CD14-positive monocyte (primary cell): ENCODE measurements around the gene NKAIN2. TPM values are rescaled to one million over a fixed set of nuclear protein-coding genes. Genes with fewer than 3 reads are reported as not detected.
"Not testable (repeated sequence)": the region's sequence is repeated elsewhere in the genome, so short reads cannot be mapped to it uniquely, and the experiment has no call there.

ENCODE experiments used
- DNase-seq, 3 donors: peaks; one replicate each; pipeline ENCODE4 v3.0.0-alpha.2; 2011 to 2022
- H2AFZ ChIP-seq: 2 replicates; pipeline ENCODE4 v1.6.0; 2012; ENCODE audit warnings: mild to moderate bottlenecking, low read depth, low read length, inconsistent platforms; ENCODE audit not compliant: insufficient read depth, poor library complexity, severe bottlenecking
- H3K27ac ChIP-seq, 2 donors: 1 replicate in 1 of 2; 2 replicates in 1 of 2; pipeline ENCODE4 v1.5.1; 2012 to 2013; ENCODE audit warnings: low read length in 2 of 2, control low read depth in 1 of 2, inconsistent platforms in 1 of 2, low read depth in 1 of 2, mild to moderate bottlenecking in 1 of 2
- H3K27me3 ChIP-seq, 2 donors: one replicate each; pipeline versions ENCODE4 v1.6.0 to v1.6.1; 2011 to 2013; ENCODE audit warnings: low read length in 2 of 2; ENCODE audit not compliant: control insufficient read depth in 2 of 2, insufficient read depth in 2 of 2
- H3K36me3 ChIP-seq, 2 donors: replicated peaks in 1 of 2; 1 replicate in 1 of 2; 2 replicates in 1 of 2; pipeline versions ENCODE4 v1.5.1 to v1.6.1; 2012 to 2013; ENCODE audit warnings: low read length in 2 of 2, control low read depth in 1 of 2, inconsistent platforms in 1 of 2, mild to moderate bottlenecking in 1 of 2; ENCODE audit not compliant: insufficient read depth in 2 of 2, control insufficient read depth in 1 of 2
- H3K4me1 ChIP-seq, 2 donors: 1 replicate in 1 of 2; 2 replicates in 1 of 2; pipeline versions ENCODE4 v1.5.1 to v1.6.1; 2012 to 2013; ENCODE audit warnings: low read length in 2 of 2, control low read depth in 1 of 2, inconsistent platforms in 1 of 2, mild to moderate bottlenecking in 1 of 2, moderate library complexity in 1 of 2; ENCODE audit not compliant: insufficient read depth in 2 of 2, control insufficient read depth in 1 of 2
- H3K4me2 ChIP-seq: replicated peaks from 2 replicates; pipeline ENCODE3; 2012; ENCODE audit warnings: low read length, moderate library complexity, mild to moderate bottlenecking; ENCODE audit not compliant: poor library complexity, severe bottlenecking; ENCODE audit errors: extremely low read depth
- H3K4me3 ChIP-seq, 3 experiments: fragments of 200-600 bp in 1 of 3; sonication (generic) in 1 of 3; replicated peaks in 1 of 3; 1 replicate in 2 of 3; 2 replicates in 1 of 3; pipeline ENCODE4 v1.5.1; 2011 to 2013; ENCODE audit warnings: low read length in 3 of 3, mild to moderate bottlenecking in 3 of 3, control low read depth in 2 of 3, low read depth in 2 of 3, inconsistent platforms in 1 of 3, moderate library complexity in 1 of 3
- H3K79me2 ChIP-seq: 2 replicates; pipeline ENCODE4 v1.6.0; 2012; ENCODE audit warnings: mild to moderate bottlenecking, control low read depth, inconsistent platforms, low read length, moderate library complexity; ENCODE audit not compliant: insufficient read depth
- H3K9ac ChIP-seq: 2 replicates; pipeline ENCODE4 v1.6.0; 2017; ENCODE audit warnings: low read length, mild to moderate bottlenecking; ENCODE audit not compliant: insufficient read depth, poor library complexity, severe bottlenecking
- H3K9me3 ChIP-seq, 2 donors: replicated peaks in 1 of 2; 1 replicate in 1 of 2; 2 replicates in 1 of 2; pipeline versions ENCODE4 v1.5.1 to v1.6.1; 2012 to 2013; ENCODE audit warnings: low read length in 2 of 2, control low read depth in 1 of 2; ENCODE audit not compliant: control insufficient read depth in 1 of 2, insufficient read depth in 1 of 2
- H4K20me1 ChIP-seq: 2 replicates; pipeline ENCODE4 v1.6.0; 2012; ENCODE audit warnings: mild to moderate bottlenecking, low read length, control low read depth, moderate library complexity; ENCODE audit not compliant: insufficient read depth
- H3K27ac Mint-ChIP-seq, 7 donors: one replicate each; pipeline ENCODE4 v1.8.0; 2020; ENCODE audit warnings: mild to moderate bottlenecking in 7 of 7, mixed read lengths in 7 of 7, moderate library complexity in 6 of 7, inconsistent platforms in 2 of 7
- H3K27me3 Mint-ChIP-seq, 3 donors: one replicate each; pipeline ENCODE4 v1.8.0; 2021 to 2022; ENCODE audit warnings: low read depth in 3 of 3, mild to moderate bottlenecking in 3 of 3, mixed read lengths in 3 of 3, moderate library complexity in 3 of 3, inconsistent platforms in 1 of 3
- H3K36me3 Mint-ChIP-seq, 2 donors: one replicate each; pipeline ENCODE4 v1.8.0; 2020; ENCODE audit warnings: mixed read lengths in 2 of 2, inconsistent platforms in 1 of 2, mild to moderate bottlenecking in 1 of 2
- H3K4me1 Mint-ChIP-seq: one replicate; pipeline ENCODE4 v1.8.0; 2020; ENCODE audit warnings: mild to moderate bottlenecking, mixed read lengths
- H3K4me3 Mint-ChIP-seq, 2 donors: one replicate each; pipeline ENCODE4 v1.8.0; 2020; ENCODE audit warnings: mild to moderate bottlenecking in 2 of 2, mixed read lengths in 2 of 2, moderate library complexity in 1 of 2
- H3K9me3 Mint-ChIP-seq, 7 donors: one replicate each; pipeline ENCODE4 v1.8.0; 2020 to 2022; ENCODE audit warnings: mixed read lengths in 7 of 7, mild to moderate bottlenecking in 6 of 7, moderate library complexity in 6 of 7, inconsistent platforms in 2 of 7
- WGBS: methylation state at CpG from one replicate; pipeline ENCODE4 v1.1.5; 2013; ENCODE audit warnings: missing lambda C conversion rate; ENCODE audit not compliant: insufficient coverage; 5-methylcytosine and 5-hydroxymethylcytosine counted together
- intact Hi-C, 2 donors: fragments of 100-400 bp; cut with micrococcal nuclease; formaldehyde crosslinking; loops; one replicate each; pipeline versions ENCODE4 v1.15.0 to v1.15.1; 2023
- polyA plus RNA-seq, 3 donors: library from polyadenylated mRNA; depleted of rRNA in 1 of 3; unstranded in 2 of 3; stranded (reverse) in 1 of 3; fragments of 300-500 nt in 2 of 3; fragments of >200 nt in 1 of 3; fragmentation: Illumina TruSeq in 2 of 3; gene quantifications; 1 replicate in 2 of 3; 2 replicates in 1 of 3; pipeline ENCODE4 v1.2.3, GENCODE V29; 2012 to 2021
- TF ChIP-seq, protein P1 (sequence below): fragments of 200-600 bp; IDR thresholded peaks from one replicate; pipeline ENCODE4 v1.8.0; 2022; ENCODE audit warnings: antibody characterized with exemption, mild to moderate bottlenecking

NKAIN2 gene
- polyA plus RNA-seq, 3 donors, result not detected

DNA sequence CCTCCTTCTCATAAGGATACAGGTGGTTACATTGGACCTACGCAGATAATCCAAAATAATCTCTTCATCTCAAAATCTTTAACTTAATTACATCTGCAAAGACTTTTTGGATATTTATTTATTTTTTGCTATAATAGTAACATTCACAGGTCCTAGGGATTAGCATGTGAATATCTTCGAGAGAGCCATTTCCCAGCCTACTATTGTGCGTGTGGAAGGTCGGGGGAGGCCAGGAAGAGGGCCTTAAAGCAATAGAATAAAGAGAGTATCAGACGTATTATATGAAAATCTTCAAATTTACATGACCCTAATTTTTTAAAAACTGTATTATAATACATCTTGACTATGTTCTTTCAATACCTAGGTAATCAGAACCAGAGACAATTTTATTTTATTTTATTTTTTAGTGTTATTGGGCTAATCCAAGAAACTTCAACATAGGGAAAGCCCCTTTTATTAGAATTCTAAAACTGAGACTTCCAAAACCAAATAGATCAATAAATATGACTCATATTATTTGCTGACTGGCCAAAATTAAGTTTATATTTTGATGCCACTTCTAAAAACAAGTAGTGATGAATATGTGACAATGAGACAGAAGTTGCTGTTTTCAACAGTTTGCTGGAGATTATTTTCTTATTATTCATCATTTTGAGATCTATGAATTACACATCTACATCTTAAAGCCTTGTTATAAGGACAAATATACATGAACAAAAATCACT lies 536.1 kb downstream of the NKAIN2 start:
- Mint-ChIP-seq H3K4me1 (no peaks in the 10 kb centered on the region), H3K36me3 (no peaks in the 10 kb centered on the region), H3K27ac (no peak overlapping the region), H3K4me3 (no peak overlapping the region), H3K27me3 (no peaks in the 10 kb centered on the region), H3K9me3 (peaks cover 0 to 5% (median 0%) of the 10 kb centered on the region in 7 donors)
- Histone ChIP-seq H3K4me3 (no peak overlapping the region), H3K9ac (no peak overlapping the region), H4K20me1 (no peaks in the 10 kb centered on the region), H2AFZ (no peak overlapping the region), H3K4me2 (no peak overlapping the region), H3K9me3 (no peaks in the 10 kb centered on the region), H3K79me2 (no peaks in the 10 kb centered on the region), H3K36me3 (no peaks in the 10 kb centered on the region), H3K27me3 (no peaks in the 10 kb centered on the region), H3K4me1 (no peaks in the 10 kb centered on the region), H3K27ac (no peak overlapping the region)
- intact Hi-C loops, result no loop called here
- TF ChIP-seq, protein P1, sequence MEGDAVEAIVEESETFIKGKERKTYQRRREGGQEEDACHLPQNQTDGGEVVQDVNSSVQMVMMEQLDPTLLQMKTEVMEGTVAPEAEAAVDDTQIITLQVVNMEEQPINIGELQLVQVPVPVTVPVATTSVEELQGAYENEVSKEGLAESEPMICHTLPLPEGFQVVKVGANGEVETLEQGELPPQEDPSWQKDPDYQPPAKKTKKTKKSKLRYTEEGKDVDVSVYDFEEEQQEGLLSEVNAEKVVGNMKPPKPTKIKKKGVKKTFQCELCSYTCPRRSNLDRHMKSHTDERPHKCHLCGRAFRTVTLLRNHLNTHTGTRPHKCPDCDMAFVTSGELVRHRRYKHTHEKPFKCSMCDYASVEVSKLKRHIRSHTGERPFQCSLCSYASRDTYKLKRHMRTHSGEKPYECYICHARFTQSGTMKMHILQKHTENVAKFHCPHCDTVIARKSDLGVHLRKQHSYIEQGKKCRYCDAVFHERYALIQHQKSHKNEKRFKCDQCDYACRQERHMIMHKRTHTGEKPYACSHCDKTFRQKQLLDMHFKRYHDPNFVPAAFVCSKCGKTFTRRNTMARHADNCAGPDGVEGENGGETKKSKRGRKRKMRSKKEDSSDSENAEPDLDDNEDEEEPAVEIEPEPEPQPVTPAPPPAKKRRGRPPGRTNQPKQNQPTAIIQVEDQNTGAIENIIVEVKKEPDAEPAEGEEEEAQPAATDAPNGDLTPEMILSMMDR, result no peak
- no CpG with 5 or more reads among the region's 5 CpGs for WGBS
- DNase-seq, result no peak

DNA sequence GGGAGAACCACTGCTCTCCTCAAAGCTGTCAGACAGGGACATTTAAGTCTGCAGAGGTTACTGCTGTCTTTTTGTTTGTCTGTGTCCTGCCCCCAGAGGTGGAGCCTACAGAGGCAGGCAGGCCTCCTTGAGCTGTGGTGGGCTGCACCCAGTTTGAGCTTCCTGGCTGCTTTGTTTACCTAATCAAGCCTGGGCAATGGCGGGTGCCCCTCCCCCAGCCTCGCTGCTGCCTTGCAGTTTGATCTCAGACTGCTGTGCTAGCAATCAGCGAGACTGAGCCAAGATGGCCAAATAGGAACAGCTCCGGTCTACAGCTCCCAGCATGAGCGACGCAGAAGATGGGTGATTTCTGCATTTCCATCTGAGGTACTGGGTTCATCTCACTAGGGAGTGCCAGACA lies 544.7 kb downstream of the NKAIN2 start:
- H3K27ac Mint-ChIP-seq, H3K4me3 ChIP-seq, H3K4me2 ChIP-seq, H2AFZ ChIP-seq, H3K27me3 ChIP-seq, H3K9me3 ChIP-seq, H3K4me1 ChIP-seq, H3K36me3 Mint-ChIP-seq, intact Hi-C loops, H4K20me1 ChIP-seq, H3K79me2 ChIP-seq, DNase-seq, H3K27ac ChIP-seq, H3K4me1 Mint-ChIP-seq, H3K4me3 Mint-ChIP-seq, H3K9ac ChIP-seq, H3K36me3 ChIP-seq, H3K27me3 Mint-ChIP-seq: not testable (repeated sequence)
- WGBS, result 93% methylated on average over 4 of the region's 6 CpGs
- H3K9me3 Mint-ChIP-seq, result peaks cover 6 to 23% (median 15%) of the 10 kb centered on the region in 7 donors
